ENCODE measurements around the gene VAV2. TPM values are rescaled to one million over a fixed set of nuclear protein-coding genes. Genes with fewer than 3 reads are reported as not detected.

Gene VAV2
- total RNA-seq, 1 donor from 2014 or later: 80.6 TPM

- peaks cover 18% of the 10 kb centered on the region for H3K9me3 Mint-ChIP-seq (ENCODE audit: low read depth)
- H3K27me3 Mint-ChIP-seq: no peaks in the 10 kb centered on the region
- H3K27ac Mint-ChIP-seq: no peak overlapping the region
- no peak for TF ChIP-seq CTCF (IDR thresholded peaks at IDR 0.05; ENCODE audit: unreplicated experiment)
- peaks cover 27% of the 10 kb centered on the region for H3K4me1 Mint-ChIP-seq (ENCODE audit: low read depth)
- H3K36me3 Mint-ChIP-seq (ENCODE audit: insufficient read depth): peaks cover 13% of the 10 kb centered on the region
- no peak overlapping the region for H3K4me3 Mint-ChIP-seq (ENCODE audit: low read depth)
- no peak for DNase-seq (ENCODE audit: low spot score, unreplicated experiment)
These were observed 24.9 kb downstream of the VAV2 start for GRCh38 chr9:133967024-133967741.

GRCh38 chr9:133964463-133964862 is 27.7 kb downstream of the VAV2 start:
- H3K9me3 Mint-ChIP-seq (ENCODE audit: low read depth): peaks cover 18% of the 10 kb centered on the region
- no peaks in the 10 kb centered on the region for H3K27me3 Mint-ChIP-seq
- no peak overlapping the region for H3K27ac Mint-ChIP-seq
- no peak for TF ChIP-seq CTCF (IDR thresholded peaks at IDR 0.05; ENCODE audit: unreplicated experiment)
- H3K36me3 Mint-ChIP-seq (ENCODE audit: insufficient read depth): peaks cover 13% of the 10 kb centered on the region
- peaks cover 32% of the 10 kb centered on the region for H3K4me1 Mint-ChIP-seq (ENCODE audit: low read depth)
- H3K4me3 Mint-ChIP-seq (ENCODE audit: low read depth): no peak overlapping the region
- DNase-seq (ENCODE audit: low spot score, unreplicated experiment): no peak

GRCh38 chr9:133963166-133963565 is 29.0 kb downstream of the VAV2 start:
- Mint-ChIP-seq H3K27me3 (no peaks in the 10 kb centered on the region), H3K4me3 (ENCODE audit: low read depth) (no peak overlapping the region), H3K4me1 (ENCODE audit: low read depth) (peaks cover 33% of the 10 kb centered on the region), H3K9me3 (ENCODE audit: low read depth) (peaks cover 18% of the 10 kb centered on the region), H3K36me3 (ENCODE audit: insufficient read depth) (peaks cover 13% of the 10 kb centered on the region), H3K27ac (peak overlapping the region; percentile 45)
- no peak for DNase-seq (ENCODE audit: low spot score, unreplicated experiment)
- TF ChIP-seq CTCF (IDR thresholded peaks at IDR 0.05; ENCODE audit: unreplicated experiment): no peak

- no peak for DNase-seq (ENCODE audit: low spot score, unreplicated experiment)
- Mint-ChIP-seq H3K4me3 (ENCODE audit: low read depth) (no peak overlapping the region), H3K36me3 (ENCODE audit: insufficient read depth) (peaks cover 12% of the 10 kb centered on the region), H3K27me3 (no peaks in the 10 kb centered on the region), H3K9me3 (ENCODE audit: low read depth) (peaks cover 18% of the 10 kb centered on the region), H3K4me1 (ENCODE audit: low read depth) (peaks cover 34% of the 10 kb centered on the region), H3K27ac (no peak overlapping the region)
- TF ChIP-seq CTCF (IDR thresholded peaks at IDR 0.05; ENCODE audit: unreplicated experiment): no peak
These were observed 29.8 kb downstream of the VAV2 start for GRCh38 chr9:133962341-133962740.

GRCh38 chr9:133961226-133962165 is 30.6 kb downstream of the VAV2 start:
- no peak for TF ChIP-seq CTCF (IDR thresholded peaks at IDR 0.05; ENCODE audit: unreplicated experiment)
- peaks cover 38% of the 10 kb centered on the region for H3K4me1 Mint-ChIP-seq (ENCODE audit: low read depth)
- peaks cover 15% of the 10 kb centered on the region for H3K9me3 Mint-ChIP-seq (ENCODE audit: low read depth)
- DNase-seq (ENCODE audit: low spot score, unreplicated experiment): no peak
- H3K4me3 Mint-ChIP-seq (ENCODE audit: low read depth): no peak overlapping the region
- H3K27ac Mint-ChIP-seq: no peak overlapping the region
- H3K27me3 Mint-ChIP-seq: no peaks in the 10 kb centered on the region
- peaks cover 10% of the 10 kb centered on the region for H3K36me3 Mint-ChIP-seq (ENCODE audit: insufficient read depth)

All from progenitor cell of endocrine pancreas (in vitro differentiated cells).